HG03469 (cell line): ENCODE measurements around the gene NPC1.
"Not testable (repeated sequence)": the region's sequence is repeated elsewhere in the genome, so short reads cannot be mapped to it uniquely, and the experiment has no call there.

ENCODE experiments used
- ATAC-seq: cut with Tn5 transposase; IDR thresholded peaks from one replicate; pipeline ENCODE4 v1.9.1; 2021; ENCODE audit warnings: mild to moderate bottlenecking, moderate library complexity, moderate number of reproducible peaks; ENCODE audit not compliant: unreplicated experiment

Gene NPC1

DNA sequence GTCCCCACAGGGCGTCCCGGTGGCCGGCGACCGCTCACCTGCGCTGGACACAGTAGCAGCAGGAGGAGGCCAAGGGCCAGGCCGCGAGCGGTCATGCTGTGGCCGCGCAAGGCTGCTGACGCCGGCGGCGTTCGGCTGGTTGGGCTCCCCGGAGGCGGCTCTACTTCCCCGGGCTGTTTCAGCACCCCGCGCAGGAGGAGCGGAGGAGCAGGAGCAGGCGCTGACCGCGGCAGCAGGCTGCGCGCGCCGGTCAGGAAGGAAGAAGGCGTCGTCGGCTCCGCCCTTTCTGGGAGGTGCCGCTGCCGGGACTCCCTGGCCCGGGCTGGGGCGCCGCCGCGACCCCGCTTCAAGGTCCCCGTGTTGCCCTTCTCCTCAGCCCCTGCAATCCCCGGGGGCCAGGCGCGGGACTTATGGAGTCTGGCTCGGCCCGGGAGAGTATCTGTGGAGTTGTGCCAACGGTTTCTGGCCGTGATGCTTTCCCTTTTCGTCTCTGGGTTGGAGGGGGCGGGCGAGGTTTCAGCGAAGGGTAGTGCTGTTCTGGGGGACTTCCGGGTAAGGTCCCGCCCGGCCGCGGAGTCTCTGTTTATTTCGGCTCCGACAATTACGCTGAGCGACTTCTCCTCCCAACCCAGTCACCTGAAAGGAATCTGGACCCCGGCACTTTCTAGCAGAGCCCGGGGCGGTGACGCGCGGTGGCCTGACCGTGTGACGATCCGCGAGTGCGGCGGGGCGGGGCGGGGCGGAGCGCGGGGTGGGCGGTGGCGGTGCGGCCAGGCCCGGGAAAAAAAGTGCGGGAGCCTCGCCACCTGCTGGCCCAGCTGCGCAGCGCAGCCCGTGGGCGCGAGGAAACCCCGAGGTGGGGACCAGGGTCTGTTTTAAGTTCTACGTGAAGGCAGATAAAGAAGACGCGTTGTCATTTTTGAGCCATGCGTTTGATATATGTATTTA is at the start of gene NPC1:
TSS of gene NPC1 (minus strand) at position 258 of the 948 bp plus-strand sequence. CDS start at position 95, 163 bp downstream.
- peak; percentile 86 for ATAC-seq

DNA sequence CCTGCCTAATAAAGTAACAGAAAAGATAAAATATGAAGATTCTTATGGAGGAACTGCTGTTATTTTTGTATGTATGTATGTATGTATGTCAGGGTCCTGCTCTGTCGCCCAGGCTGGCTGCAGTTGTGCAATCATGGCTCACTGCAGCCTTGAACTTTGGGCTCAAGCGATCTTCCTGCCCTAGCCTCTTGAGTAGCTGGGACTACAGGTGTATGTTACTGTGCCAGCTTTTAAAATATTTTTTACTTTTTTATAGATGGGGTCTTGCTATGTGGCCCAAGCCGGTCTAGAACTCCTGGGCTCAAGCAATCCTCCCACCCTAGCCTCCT is 49.7 kb upstream of the NPC1 start:
- no peak for ATAC-seq

DNA sequence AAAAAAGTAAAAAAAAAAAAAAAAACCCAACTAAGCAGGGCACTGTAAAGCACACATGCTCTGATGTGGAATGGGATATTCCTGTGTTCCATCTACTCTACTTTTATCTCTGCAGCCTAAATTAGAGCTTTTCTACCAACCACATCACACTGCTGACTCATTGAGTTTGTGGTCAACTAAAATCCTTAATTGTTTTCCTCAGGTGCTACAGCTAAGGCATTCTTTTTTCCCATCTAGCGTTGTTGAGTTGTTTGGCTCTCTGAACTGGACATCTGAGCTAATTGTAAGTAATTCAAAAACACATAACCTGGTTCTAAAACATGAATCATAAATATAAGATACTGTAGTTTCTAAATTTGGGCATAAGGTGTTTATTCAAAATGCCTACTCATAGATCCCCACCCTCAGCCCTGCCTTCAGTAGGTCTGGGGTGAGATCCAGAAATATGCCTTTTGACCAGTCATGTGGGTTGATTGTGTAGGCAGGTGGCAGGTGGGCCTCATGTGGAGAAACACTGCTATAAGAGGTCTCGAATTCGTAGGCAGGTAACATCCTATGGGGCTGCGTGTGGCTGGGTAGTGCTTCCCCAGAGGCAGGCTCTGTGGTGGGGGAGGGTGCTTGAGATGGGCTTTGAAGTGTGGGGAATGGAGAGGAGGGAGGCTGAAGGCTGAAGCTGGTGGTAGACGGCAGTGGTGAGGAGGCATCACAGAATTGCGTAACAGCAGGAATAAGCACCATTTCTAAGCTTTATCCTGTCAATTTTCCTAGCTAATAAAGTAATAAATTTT is 49.2 kb upstream of the NPC1 start:
- ATAC-seq: no peak

GRCh38 chr18:23634692-23635091 is 48.4 kb upstream of the NPC1 start:
- ATAC-seq: no peak

- no peak for ATAC-seq
These were observed 46.3 kb upstream of the NPC1 start for GRCh38 chr18:23632615-23633014.

DNA sequence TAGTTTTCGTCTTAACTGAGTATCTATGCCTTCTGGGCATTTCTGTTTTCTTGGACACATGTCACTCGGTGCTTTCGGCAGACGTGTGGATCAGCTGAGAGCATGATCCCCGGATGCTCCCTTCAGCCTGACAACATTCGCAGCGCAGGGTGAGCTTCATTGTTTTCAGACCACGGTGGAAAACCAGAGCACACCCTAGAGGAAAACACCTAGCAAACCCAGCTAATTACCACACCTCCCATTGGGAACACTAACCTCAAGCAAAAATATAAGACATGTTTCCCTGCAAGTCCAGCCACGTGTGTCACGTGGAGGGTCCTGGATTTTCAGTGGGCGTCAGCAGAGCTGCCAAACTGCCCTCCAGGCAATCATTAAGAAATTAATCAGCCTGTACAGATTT is 45.4 kb upstream of the NPC1 start:
- ATAC-seq: no peak

GRCh38 chr18:23631312-23631711 is 45.0 kb upstream of the NPC1 start:
- ATAC-seq: no peak

- peak; percentile 62 for ATAC-seq
These were observed 43.2 kb upstream of the NPC1 start for GRCh38 chr18:23629444-23629946.

- no peak for ATAC-seq
These were observed 41.7 kb upstream of the NPC1 start for GRCh38 chr18:23627970-23628369.

DNA sequence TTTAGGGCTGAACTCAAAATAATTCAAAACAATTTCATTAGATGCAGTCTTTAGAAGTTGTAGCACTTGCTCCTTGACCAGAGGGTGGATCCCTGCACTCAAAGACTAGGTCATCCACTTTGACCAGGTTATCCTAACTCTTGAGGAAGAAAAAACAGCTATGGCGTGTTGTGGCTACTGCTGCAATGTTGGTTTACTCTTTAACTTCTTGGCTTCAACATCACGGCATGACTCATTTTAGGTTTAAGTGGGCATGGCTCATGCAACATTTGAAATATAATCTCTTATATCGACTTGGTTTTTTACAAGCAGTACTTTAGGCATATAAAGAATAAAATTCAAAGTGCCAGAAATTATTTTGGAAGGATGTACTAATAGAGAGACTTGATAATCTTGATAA is 41.0 kb upstream of the NPC1 start:
- ATAC-seq: no peak

GRCh38 chr18:23626451-23627279 is 40.4 kb upstream of the NPC1 start:
- no peak for ATAC-seq

- no peak for ATAC-seq
These were observed 36.7 kb upstream of the NPC1 start for GRCh38 chr18:23623040-23623439.

GRCh38 chr18:23619388-23619881 is 33.1 kb upstream of the NPC1 start:
- no peak for ATAC-seq

DNA sequence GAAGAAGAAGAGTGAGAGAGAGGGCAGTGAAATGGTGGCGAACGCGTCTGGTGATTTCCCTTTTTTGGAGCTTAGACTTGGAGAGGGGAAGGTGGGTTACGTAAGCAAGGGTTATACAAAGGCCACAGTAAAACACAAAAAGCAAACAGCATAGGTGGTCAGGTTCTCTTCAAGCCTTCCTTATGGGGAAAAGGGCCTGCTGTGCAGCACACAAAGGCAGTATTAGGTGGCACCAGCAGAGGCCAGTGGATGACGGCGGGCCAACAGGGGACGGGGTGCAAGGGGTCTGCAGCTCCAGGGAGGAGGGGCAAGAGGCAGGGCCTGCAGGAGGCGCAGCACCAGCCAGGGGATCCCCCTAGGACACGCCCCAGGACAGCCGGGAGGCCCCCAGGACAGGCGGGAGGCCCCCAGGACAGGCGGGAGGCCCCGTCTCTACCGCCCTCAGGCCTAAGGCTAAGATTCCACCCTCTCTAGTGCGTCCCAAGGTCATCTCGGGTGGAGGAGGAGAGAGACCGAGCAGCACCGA is 32.6 kb upstream of the NPC1 start:
- ATAC-seq: no peak

DNA sequence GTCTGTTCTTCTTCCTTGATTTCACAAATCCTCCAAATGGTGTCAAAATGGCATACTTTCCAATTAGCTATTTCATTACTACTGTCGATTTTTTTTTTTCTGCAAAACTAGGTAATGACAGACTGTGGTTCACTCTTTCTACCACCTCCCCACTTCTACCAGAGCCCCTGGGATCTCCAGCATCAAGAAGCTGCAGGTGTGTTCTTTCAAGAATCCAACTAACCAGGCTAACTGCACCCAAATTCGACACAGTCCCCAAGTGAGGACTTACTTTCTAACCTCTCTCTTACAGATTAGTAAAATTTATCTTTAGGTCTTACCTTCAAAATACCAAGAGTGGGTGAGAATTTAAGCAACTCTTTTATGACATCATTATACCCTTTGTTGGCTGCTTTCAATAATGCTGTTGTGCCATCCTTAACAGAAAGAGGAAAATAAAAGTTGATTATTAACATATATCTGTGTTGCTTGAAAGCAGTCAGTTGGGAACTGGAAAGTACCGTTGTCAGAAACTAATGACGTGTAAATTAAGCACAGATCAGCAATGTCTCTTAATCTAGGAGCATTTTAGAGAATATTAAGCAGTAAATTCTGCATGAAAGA is 31.2 kb upstream of the NPC1 start:
- ATAC-seq: no peak

GRCh38 chr18:23616258-23616657 is 30.0 kb upstream of the NPC1 start:
- ATAC-seq: no peak

DNA sequence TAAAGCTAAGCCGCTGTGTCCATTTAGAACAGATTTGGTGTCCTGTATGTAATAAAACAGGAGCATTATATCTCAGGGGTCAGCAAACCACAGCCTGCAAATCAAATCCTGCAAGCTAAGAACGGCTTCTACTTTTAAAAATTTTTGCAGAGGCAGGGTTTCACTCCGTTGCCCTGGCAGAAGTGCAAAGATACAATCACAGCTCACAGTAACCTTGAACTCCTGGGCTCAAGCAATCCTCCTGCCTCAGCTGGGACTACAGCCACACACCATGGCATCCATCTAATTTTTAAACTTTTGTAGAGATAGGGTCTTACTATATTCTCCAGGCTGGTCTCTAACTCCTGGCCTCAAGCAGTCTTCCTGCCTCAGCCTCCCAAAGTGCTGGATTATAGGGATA is 28.6 kb upstream of the NPC1 start:
- no peak for ATAC-seq

DNA sequence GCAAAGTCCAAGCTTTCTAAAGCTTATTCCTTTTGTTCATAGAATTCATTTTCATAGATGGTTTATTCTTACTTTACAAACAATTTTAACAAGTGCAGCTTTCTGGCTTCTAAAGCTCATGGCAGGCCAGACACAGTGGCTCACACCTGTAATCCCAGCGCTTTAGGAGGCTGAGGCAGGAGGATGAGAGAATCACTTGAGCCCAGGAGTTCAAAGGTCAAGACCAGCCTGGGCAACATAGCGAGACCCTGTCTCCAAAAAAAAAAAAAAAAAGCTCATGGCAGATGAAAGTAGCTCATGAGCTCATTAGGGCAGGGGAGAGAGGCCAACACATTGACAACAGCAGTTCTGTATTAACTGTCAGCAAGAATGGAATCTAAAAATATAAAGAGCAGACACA is 28.1 kb upstream of the NPC1 start:
- no peak for ATAC-seq

GRCh38 chr18:23613091-23613475 is 26.8 kb upstream of the NPC1 start:
- not testable (repeated sequence) for ATAC-seq

DNA sequence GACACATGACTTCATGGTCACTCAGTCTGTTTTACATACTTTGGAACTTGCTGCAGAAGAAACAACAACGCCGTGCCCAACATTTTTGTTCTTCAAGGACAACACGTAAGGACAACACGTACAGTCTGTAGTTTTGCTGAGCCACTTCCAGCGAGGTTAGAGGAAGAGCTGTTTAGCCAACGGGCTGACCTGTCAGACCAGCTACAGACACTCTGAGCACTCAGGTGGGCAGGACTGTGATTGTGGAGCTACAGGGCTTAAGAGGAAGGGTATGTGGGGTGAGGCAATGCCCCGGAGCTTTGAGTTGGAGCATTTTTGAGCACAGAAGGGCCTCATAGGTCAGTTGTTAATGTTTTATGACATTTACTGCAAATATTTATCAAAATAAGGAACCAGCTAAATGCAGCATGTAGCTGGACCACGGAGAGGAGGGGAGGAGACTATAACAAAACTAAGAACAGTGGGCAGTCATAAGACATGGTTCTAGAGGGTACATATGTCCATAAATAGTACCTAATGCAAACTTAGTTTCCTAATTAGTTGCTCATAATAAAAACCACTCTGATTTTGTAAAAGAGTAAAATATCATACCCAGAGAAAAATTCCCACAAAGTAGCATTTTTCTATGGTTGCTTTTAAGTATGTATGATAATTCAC is 26.3 kb upstream of the NPC1 start:
- no peak for ATAC-seq
